Measurements from ENCODE around the gene OR56B4.

DNA sequence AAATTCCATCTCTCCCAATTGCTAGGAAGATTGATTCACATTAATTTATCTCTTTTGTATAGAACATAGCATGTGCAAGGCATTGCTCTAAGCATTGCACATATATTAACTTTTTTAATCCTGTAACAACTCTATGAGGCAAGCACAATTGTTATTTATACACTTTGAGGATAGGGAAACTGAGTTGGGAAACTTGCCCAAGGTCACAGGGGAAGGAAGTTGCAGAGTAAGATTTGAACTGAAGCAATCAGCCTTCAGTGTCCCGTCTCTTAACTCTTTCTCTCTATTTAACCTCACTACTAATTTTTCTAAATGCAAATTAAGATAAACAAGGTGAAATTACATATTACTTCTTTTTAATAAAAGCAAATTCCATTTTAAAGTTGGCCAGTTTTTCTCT is 22.2 kb downstream of the OR56B4 start:
- TF ChIP-seq, protein P1, sequence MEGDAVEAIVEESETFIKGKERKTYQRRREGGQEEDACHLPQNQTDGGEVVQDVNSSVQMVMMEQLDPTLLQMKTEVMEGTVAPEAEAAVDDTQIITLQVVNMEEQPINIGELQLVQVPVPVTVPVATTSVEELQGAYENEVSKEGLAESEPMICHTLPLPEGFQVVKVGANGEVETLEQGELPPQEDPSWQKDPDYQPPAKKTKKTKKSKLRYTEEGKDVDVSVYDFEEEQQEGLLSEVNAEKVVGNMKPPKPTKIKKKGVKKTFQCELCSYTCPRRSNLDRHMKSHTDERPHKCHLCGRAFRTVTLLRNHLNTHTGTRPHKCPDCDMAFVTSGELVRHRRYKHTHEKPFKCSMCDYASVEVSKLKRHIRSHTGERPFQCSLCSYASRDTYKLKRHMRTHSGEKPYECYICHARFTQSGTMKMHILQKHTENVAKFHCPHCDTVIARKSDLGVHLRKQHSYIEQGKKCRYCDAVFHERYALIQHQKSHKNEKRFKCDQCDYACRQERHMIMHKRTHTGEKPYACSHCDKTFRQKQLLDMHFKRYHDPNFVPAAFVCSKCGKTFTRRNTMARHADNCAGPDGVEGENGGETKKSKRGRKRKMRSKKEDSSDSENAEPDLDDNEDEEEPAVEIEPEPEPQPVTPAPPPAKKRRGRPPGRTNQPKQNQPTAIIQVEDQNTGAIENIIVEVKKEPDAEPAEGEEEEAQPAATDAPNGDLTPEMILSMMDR (conservative IDR thresholded peaks at IDR 0.05 in 1 of 2, IDR thresholded peaks at IDR 0.05 in 1 of 2; ENCODE audit: extremely low read depth in 1 of 2, insufficient read depth in 1 of 2, low read depth in 1 of 2, low read length in 2 of 2) = no peak
- no peak for TF ChIP-seq EZH2 (IDR thresholded peaks at IDR 0.05; ENCODE audit: borderline replicate concordance, low read length)
